Measurements from ENCODE around the gene GOLGA6A.
A peak's percentile ranks its signal among the peaks of the same experiment; 100 is the strongest.
"Not testable (repeated sequence)": the region's sequence is repeated elsewhere in the genome, so short reads cannot be mapped to it uniquely, and the experiment has no call there.

Gene GOLGA6A

DNA sequence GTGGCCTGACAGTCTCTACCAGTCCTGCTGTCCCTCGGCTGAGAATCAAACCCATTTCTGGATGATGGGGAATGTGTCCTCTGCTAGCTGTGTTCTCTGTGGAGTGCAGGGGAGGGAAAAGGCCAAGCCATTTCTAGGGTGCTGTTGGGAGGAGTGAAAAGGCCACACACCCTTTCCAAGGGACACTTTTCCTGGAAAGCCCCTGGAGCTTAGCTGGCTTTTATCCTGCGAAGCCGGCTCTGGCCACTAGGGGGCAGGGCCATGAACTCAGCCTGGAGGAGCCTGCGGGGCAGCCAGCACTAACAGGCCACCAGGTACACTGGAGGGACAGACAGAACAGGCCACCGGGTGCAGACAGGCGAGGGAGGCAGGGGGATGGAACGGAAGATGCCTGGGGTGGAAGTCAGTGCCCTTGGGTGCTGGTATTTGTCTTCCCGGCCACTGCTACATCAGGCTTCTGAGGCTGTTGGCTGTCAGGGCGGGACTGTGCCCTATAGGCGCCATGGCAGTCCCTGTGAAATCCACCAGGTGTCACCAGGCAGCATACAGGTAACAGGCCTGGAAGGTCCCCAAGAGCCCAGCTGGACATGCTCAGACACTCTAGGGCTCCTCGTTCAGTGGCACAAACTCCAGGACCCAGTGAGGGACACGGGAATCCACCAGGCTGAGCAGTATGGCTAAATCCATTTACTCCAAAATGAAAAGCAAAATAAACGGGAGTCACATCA is 16.5 kb downstream of the GOLGA6A start:
- TF ChIP-seq, protein P1, sequence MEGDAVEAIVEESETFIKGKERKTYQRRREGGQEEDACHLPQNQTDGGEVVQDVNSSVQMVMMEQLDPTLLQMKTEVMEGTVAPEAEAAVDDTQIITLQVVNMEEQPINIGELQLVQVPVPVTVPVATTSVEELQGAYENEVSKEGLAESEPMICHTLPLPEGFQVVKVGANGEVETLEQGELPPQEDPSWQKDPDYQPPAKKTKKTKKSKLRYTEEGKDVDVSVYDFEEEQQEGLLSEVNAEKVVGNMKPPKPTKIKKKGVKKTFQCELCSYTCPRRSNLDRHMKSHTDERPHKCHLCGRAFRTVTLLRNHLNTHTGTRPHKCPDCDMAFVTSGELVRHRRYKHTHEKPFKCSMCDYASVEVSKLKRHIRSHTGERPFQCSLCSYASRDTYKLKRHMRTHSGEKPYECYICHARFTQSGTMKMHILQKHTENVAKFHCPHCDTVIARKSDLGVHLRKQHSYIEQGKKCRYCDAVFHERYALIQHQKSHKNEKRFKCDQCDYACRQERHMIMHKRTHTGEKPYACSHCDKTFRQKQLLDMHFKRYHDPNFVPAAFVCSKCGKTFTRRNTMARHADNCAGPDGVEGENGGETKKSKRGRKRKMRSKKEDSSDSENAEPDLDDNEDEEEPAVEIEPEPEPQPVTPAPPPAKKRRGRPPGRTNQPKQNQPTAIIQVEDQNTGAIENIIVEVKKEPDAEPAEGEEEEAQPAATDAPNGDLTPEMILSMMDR (IDR thresholded peaks at IDR 0.05; ENCODE audit: low read depth, low read length) = peak; percentile 23
- not testable (repeated sequence) for H3K4me3 ChIP-seq (ENCODE audit: low read depth, low read length); DNase-seq (ENCODE audit: low read depth)

DNA sequence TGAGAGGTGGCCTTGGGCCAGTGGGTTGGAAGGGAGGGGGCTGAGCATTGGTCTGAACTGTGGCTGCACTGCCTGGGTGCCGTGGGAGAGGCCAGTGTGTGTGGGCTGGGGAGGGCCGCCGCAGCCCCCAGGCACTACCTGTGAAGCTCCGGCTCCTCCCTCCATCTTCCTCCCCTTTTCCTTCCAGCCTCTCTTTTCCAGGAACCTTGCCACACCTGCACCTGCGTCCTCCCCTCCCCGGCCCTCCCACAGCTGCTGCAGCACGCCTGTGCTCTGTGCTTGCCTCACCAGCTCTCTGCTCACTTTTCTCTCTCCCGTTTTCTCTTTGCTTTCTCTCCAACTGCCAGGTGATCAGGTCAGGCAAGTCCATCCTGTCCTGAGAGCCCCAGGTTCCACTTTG is 17.5 kb downstream of the GOLGA6A start:
- not testable (repeated sequence) for H3K4me3 ChIP-seq (ENCODE audit: low read depth, low read length); DNase-seq (ENCODE audit: low read depth)

DNA sequence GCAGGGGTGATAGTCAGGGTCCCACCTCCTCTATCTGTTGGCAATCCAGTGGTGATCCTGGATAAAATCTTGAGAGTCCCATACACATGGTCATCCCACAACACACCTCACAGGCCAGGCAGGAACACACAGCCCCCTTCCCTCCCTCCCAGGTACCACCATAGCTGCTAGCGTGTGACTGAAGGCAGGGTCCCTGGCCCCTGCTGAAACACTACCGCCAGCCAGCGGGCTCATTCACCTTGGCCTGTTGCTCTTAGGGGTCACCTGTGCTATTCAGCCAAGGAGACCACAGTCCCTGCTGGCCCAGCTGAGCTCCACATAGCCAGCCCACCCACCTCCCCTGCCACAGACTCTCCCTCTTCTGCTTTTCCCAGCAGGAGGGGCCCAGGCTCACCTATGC is 18.2 kb downstream of the GOLGA6A start:
- DNase-seq (ENCODE audit: low read depth); H3K4me3 ChIP-seq (ENCODE audit: low read depth, low read length): not testable (repeated sequence)

DNA sequence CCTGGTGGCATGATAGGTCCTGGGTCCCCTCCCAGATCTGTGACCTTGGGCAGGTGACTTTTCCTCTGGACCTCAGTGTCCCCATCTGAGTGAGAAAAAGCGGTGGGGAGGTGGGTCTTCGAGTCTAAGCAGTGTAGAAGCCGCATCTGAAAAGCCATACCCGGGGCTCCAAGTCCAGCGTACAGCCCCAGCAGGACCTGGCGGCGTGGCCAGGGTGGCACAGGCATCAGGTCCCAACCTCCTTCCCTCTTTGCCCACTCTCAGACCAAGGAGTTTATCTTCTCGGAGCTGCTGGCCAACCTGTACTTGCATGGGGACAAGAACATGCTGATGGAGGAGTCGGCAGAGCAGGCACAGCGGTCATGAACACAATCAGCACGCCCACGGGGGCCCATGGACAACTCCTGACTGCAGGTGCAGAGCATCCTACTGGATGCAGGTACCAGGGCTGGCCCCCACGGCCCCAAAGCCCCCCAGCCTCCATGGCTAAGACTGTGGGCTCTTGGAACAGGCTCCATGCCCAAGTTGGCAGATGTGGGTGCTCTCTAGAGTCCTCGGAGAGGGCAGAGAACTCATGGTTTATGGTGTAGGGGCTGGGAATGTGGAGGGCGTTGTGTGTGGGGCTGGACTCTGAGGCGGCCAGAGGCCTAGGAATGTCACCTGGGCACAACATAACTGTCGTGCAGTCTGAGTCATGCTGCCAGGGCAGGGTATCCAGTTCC is 18.8 kb downstream of the GOLGA6A start:
- not testable (repeated sequence) for H3K4me3 ChIP-seq (ENCODE audit: low read depth, low read length); DNase-seq (ENCODE audit: low read depth)

DNA sequence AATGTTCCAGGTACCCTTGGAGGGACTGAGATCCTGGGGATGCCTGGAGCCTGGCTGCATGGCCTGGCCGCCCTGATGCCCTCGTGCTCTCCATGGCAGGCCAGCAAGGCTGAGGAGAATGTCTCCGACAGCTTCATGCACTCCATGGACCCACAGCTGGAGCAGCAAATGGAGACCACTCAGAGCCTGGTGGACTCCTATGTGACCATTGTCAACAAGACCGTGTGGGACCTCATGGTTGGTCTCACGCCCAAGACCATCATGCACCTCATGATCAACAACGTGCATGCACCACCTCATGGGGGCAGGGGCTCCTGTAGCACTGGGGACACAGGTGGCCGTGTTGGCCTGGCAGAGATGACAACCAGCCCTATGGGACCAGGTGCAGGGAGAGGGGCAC is 19.7 kb downstream of the GOLGA6A start:
- DNase-seq (ENCODE audit: low read depth) = no peak
- TF ChIP-seq, protein P1 (IDR thresholded peaks at IDR 0.05; ENCODE audit: low read depth, low read length) = no peak
- TF ChIP-seq MYC (IDR thresholded peaks at IDR 0.05; ENCODE audit: low read depth, low read length) (no peak), POLR2A (IDR thresholded peaks at IDR 0.05; ENCODE audit: extremely low read depth, insufficient read length) (no peak)
- TF ChIP-seq, protein P2, sequence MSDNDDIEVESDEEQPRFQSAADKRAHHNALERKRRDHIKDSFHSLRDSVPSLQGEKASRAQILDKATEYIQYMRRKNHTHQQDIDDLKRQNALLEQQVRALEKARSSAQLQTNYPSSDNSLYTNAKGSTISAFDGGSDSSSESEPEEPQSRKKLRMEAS (IDR thresholded peaks at IDR 0.05; ENCODE audit: low read depth, low read length) = no peak
- H3K4me3 ChIP-seq (ENCODE audit: low read depth, low read length) = no peak overlapping the region

DNA sequence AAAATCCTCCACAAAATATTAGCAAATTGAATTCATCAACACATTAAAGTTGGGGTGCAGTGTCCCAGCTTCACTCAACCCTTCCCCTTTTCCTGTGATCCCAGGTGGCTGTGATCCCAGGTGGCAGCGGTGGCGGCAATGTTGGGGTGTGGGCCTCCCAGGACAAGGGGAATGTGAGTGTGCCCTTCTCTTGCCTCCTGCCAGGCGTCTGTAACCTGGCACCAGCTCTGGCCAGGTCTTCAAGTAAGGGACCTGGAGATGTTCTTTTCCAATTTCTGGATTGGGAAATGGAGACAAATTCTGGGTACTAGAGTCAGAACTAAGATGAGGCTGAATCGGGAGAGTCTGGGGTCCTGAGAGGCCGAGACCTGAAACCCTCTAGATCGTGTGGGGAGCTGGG is 20.1 kb downstream of the GOLGA6A start:
- no peak overlapping the region for H3K4me3 ChIP-seq (ENCODE audit: low read depth, low read length)
- TF ChIP-seq, protein P1 (IDR thresholded peaks at IDR 0.05; ENCODE audit: low read depth, low read length) = no peak
- TF ChIP-seq MYC (IDR thresholded peaks at IDR 0.05; ENCODE audit: low read depth, low read length) = no peak
- no peak for TF ChIP-seq POLR2A (IDR thresholded peaks at IDR 0.05; ENCODE audit: extremely low read depth, insufficient read length)
- TF ChIP-seq, protein P2 (IDR thresholded peaks at IDR 0.05; ENCODE audit: low read depth, low read length) = no peak

DNA sequence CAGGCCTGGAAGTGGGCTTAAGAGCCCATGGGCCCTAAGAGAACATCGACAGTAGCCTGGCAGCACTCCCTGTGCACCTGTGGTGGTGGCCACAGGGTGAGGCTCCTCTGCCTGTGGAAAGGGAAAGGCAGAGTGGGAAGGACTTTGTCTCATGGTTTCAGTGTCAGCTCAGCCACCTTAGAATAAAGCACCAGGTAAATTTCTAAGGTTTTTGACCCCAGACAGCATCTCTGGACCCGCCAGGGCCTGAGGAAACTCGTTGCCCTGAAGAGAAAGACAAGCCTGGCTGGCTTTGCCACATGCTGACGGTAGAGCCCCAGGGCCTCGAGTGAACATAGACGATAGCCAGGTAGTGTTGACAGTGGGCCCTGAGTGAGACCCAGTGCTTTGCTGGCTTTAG is 22.1 kb downstream of the GOLGA6A start:
- no peak for DNase-seq (ENCODE audit: low read depth)
- TF ChIP-seq, protein P1 (IDR thresholded peaks at IDR 0.05; ENCODE audit: low read depth, low read length) = no peak
- TF ChIP-seq POLR2A (IDR thresholded peaks at IDR 0.05; ENCODE audit: extremely low read depth, insufficient read length) (no peak), MYC (IDR thresholded peaks at IDR 0.05; ENCODE audit: low read depth, low read length) (no peak)
- TF ChIP-seq, protein P2 (IDR thresholded peaks at IDR 0.05; ENCODE audit: low read depth, low read length) = no peak
- H3K4me3 ChIP-seq (ENCODE audit: low read depth, low read length) = no peak overlapping the region

More for the DNA sequence above, 20.1 kb downstream of the GOLGA6A start:
- no peak for DNase-seq (ENCODE audit: low read depth)

DNA sequence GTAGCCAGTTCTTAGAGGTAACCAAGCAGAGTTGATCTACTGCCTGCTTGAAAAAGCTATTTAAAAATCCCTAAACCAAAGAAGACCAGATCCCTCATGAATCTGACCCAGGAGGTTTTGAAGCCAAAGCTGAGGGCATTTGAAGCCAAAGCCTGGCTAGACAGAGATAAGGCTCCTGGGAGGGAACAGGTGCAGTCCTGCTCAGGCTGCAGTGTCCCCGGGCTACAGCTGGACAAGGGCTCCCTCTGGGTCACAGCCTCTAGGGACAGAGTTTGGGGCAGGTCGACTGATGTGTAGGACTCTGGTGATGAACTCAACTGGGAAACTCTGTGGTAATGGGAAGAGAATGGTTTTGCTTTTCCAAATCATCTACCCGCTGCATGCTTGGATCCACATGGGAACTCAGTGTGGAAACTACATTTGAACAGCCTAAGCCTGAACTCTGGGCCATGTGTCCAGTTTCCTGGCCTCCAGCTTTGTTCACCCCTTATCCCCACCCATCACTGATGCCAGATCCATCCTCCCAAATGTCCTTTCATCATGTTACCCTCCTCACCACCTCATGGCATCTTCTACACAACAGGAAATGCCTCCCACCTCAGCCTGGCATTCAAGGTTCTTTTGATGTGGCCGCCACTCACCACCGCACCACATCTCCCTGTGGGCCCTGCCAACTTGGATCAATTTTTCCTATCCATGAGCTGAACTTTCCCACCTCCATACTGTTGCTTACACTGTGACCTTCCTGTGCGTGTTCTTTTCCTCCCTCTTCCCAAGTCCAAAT is 23.1 kb downstream of the GOLGA6A start:
- DNase-seq (ENCODE audit: low read depth); H3K4me3 ChIP-seq (ENCODE audit: low read depth, low read length): not testable (repeated sequence)

DNA sequence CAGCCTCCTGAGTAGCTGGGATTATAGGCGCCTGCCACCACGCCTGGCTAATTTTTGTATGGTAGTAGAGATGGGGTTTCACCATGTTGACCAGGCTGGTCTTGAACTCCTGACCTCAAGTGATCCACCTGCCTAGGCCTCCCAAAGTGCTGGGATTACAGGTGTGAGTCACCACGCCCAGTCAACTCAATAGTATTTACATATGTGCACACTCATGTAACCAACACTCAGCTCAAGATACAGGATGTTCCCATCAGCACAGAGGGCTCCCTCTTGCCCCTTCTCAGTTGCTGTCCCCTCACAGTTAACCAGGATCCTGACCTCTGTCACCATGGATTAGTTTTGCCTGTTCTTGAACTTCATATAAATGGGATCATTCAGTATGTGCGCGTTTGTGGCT is 26.0 kb downstream of the GOLGA6A start:
- H3K4me3 ChIP-seq (ENCODE audit: low read depth, low read length); DNase-seq (ENCODE audit: low read depth): not testable (repeated sequence)
